GM21576 (cell line): ENCODE results near the gene POLR1H.
A peak's percentile ranks its signal among the peaks of the same experiment; 100 is the strongest.

Source experiments
- ATAC-seq: cut with Tn5 transposase; IDR thresholded peaks from one replicate; pipeline ENCODE4 v1.9.1; 2021; ENCODE audit warnings: mild to moderate bottlenecking, moderate library complexity; ENCODE audit not compliant: unreplicated experiment

Gene POLR1H

GRCh38 chr6:30061858-30062458 lies 893 bp downstream of the POLR1H start:
- ATAC-seq: no peak

- no peak for ATAC-seq
Measured at GRCh38 chr6:30062471-30063178, 1.6 kb downstream of the POLR1H start.

GRCh38 chr6:30063315-30063714 lies 2.2 kb downstream of the POLR1H start:
- ATAC-seq: no peak

GRCh38 chr6:30066082-30066481 lies 5.0 kb downstream of the POLR1H start:
- no peak for ATAC-seq

GRCh38 chr6:30066577-30067459 lies 5.8 kb downstream of the POLR1H start, which contains the start of gene PPP1R11:
TSS of gene PPP1R11 (plus strand) at chr6:30067198. CDS start at chr6:30067411, 213 bp downstream.
- peak; percentile 96 for ATAC-seq

GRCh38 chr6:30067460-30068139 lies 6.5 kb downstream of the POLR1H start:
- no peak for ATAC-seq

GRCh38 chr6:30071081-30071818 lies 10.2 kb downstream of the POLR1H start:
- no peak for ATAC-seq

- no peak for ATAC-seq
Measured at GRCh38 chr6:30071858-30072257, 10.8 kb downstream of the POLR1H start.

- ATAC-seq: no peak
Measured at GRCh38 chr6:30073489-30074235, 12.6 kb downstream of the POLR1H start.

GRCh38 chr6:30074331-30075093 lies 13.4 kb downstream of the POLR1H start:
- ATAC-seq: no peak

- ATAC-seq: no peak
Measured at GRCh38 chr6:30075094-30075789, 14.2 kb downstream of the POLR1H start, which contains the start of gene RNF39. TSS of gene RNF39 (minus strand) at chr6:30075769. CDS start at chr6:30075585, 184 bp downstream.

- ATAC-seq: no peak
Measured at GRCh38 chr6:30075790-30076732, 15.0 kb downstream of the POLR1H start.

- ATAC-seq: no peak
Measured at GRCh38 chr6:30077218-30077617, 16.2 kb downstream of the POLR1H start.

GRCh38 chr6:30087876-30088275 lies 26.8 kb downstream of the POLR1H start:
- no peak for ATAC-seq

GRCh38 chr6:30091577-30092381 lies 30.7 kb downstream of the POLR1H start:
- no peak for ATAC-seq

- no peak for ATAC-seq
Measured at GRCh38 chr6:30092852-30093543, 31.9 kb downstream of the POLR1H start.
